NCI-H510A treated with DMSO at 0.1 percent for 48 hours (cell line): ENCODE data around the gene NEU3.
A peak's percentile ranks its signal among the peaks of the same experiment; 100 is the strongest.
"Not testable (repeated sequence)": the region's sequence is repeated elsewhere in the genome, so short reads cannot be mapped to it uniquely, and the experiment has no call there.

Experiments
- DNase-seq: peaks from one replicate; lab custom pipeline; 2025; lab: John Stamatoyannopoulos, UW

The NEU3 gene

GRCh38 chr11:75029836-75030631 is 41.3 kb downstream of the NEU3 start:
- DNase-seq: no peak

- no peak for DNase-seq
These were observed 42.6 kb downstream of the NEU3 start for GRCh38 chr11:75031224-75031753.

GRCh38 chr11:75031771-75032549 is 43.2 kb downstream of the NEU3 start:
- peak; percentile 61 for DNase-seq

- DNase-seq: no peak
These were observed 43.8 kb downstream of the NEU3 start for GRCh38 chr11:75032550-75032935.

GRCh38 chr11:75033916-75034315 is 45.2 kb downstream of the NEU3 start:
- DNase-seq: no peak

- DNase-seq: no peak
These were observed 46.5 kb downstream of the NEU3 start for GRCh38 chr11:75035256-75035655.

GRCh38 chr11:75035911-75036565 is 47.3 kb downstream of the NEU3 start:
- DNase-seq: peak; percentile 94

- DNase-seq: no peak
These were observed 51.5 kb downstream of the NEU3 start for GRCh38 chr11:75040167-75040770.

GRCh38 chr11:75041263-75041662 is 52.5 kb downstream of the NEU3 start:
- DNase-seq: no peak

GRCh38 chr11:75041821-75042220 is 53.1 kb downstream of the NEU3 start:
- not testable (repeated sequence) for DNase-seq

GRCh38 chr11:75044381-75045170 is 55.8 kb downstream of the NEU3 start:
- DNase-seq: peak; percentile 71

GRCh38 chr11:75046668-75047067 is 57.9 kb downstream of the NEU3 start:
- DNase-seq: not testable (repeated sequence)

- DNase-seq: no peak
These were observed 58.5 kb downstream of the NEU3 start for GRCh38 chr11:75047191-75047590.

GRCh38 chr11:75049501-75050266 is 61.0 kb downstream of the NEU3 start:
- DNase-seq: not testable (repeated sequence)

- no peak for DNase-seq
These were observed 61.8 kb downstream of the NEU3 start for GRCh38 chr11:75050516-75050915.

GRCh38 chr11:75051043-75051442 is 62.3 kb downstream of the NEU3 start:
- no peak for DNase-seq

GRCh38 chr11:75052457-75052856 is 63.7 kb downstream of the NEU3 start:
- DNase-seq: no peak

GRCh38 chr11:75055511-75055910 is 66.8 kb downstream of the NEU3 start:
- DNase-seq: no peak

GRCh38 chr11:75056814-75057213 is 68.1 kb downstream of the NEU3 start:
- DNase-seq: no peak

GRCh38 chr11:75059299-75059698 is 70.6 kb downstream of the NEU3 start:
- DNase-seq: no peak
